NCI-H2029 treated with DMSO at 0.1 percent for 48 hours (cell line): ENCODE results near the gene AKIP1.
"Not testable (repeated sequence)": the region's sequence is repeated elsewhere in the genome, so short reads cannot be mapped to it uniquely, and the experiment has no call there.

Experiments
- DNase-seq: peaks from one replicate; lab custom pipeline; 2025; lab: John Stamatoyannopoulos, UW

AKIP1 gene

GRCh38 chr11:8911029-8911823 lies at the start of gene AKIP1:
AKIP1 (plus strand) TSS chr11:8911189; CDS start chr11:8911450, 261 bp downstream.
- DNase-seq = peak; percentile 88

- no peak for DNase-seq
Observed at GRCh38 chr11:8863838-8864237, 47.2 kb upstream of the AKIP1 start.

- DNase-seq = no peak
Observed at GRCh38 chr11:8865304-8865703, 45.7 kb upstream of the AKIP1 start.

- no peak for DNase-seq
Observed at GRCh38 chr11:8867035-8867434, 44.0 kb upstream of the AKIP1 start.

- no peak for DNase-seq
Observed at GRCh38 chr11:8867931-8868631, 42.9 kb upstream of the AKIP1 start.

GRCh38 chr11:8870411-8871170 lies 40.4 kb upstream of the AKIP1 start:
- peak; percentile 44 for DNase-seq

- peak; percentile 32 for DNase-seq
Observed at GRCh38 chr11:8871171-8871775, 39.7 kb upstream of the AKIP1 start.

GRCh38 chr11:8871962-8872361 lies 39.0 kb upstream of the AKIP1 start:
- DNase-seq = no peak

- DNase-seq = no peak
Observed at GRCh38 chr11:8873741-8874405, 37.1 kb upstream of the AKIP1 start.

GRCh38 chr11:8878771-8879170 lies 32.2 kb upstream of the AKIP1 start:
- no peak for DNase-seq

- not testable (repeated sequence) for DNase-seq
Observed at GRCh38 chr11:8881585-8881984, 29.4 kb upstream of the AKIP1 start.

GRCh38 chr11:8886322-8886721 lies 24.7 kb upstream of the AKIP1 start:
- DNase-seq = peak; percentile 41

GRCh38 chr11:8891185-8891584 lies 19.8 kb upstream of the AKIP1 start:
- not testable (repeated sequence) for DNase-seq

- DNase-seq = no peak
Observed at GRCh38 chr11:8899119-8899753, 11.8 kb upstream of the AKIP1 start.

GRCh38 chr11:8905528-8906165 lies 5.3 kb upstream of the AKIP1 start:
- DNase-seq = no peak

- DNase-seq = no peak
Observed at GRCh38 chr11:8907116-8907515, 3.9 kb upstream of the AKIP1 start.

- DNase-seq = no peak
Observed at GRCh38 chr11:8908099-8908498, 2.9 kb upstream of the AKIP1 start.

GRCh38 chr11:8910649-8911026 lies 351 bp upstream of the AKIP1 start:
- no peak for DNase-seq

GRCh38 chr11:8913961-8914660 lies 3.1 kb downstream of the AKIP1 start:
- DNase-seq = peak; percentile 14

- DNase-seq = no peak
Observed at GRCh38 chr11:8914661-8915018, 3.7 kb downstream of the AKIP1 start.
